ENCODE measurements around the gene MARCO. TPM values are rescaled to one million over a fixed set of nuclear protein-coding genes. Genes with fewer than 3 reads are reported as not detected.

The MARCO gene
- total RNA-seq, 2 donors from 2014 or later, result 0.57 TPM; not detected in 1

DNA sequence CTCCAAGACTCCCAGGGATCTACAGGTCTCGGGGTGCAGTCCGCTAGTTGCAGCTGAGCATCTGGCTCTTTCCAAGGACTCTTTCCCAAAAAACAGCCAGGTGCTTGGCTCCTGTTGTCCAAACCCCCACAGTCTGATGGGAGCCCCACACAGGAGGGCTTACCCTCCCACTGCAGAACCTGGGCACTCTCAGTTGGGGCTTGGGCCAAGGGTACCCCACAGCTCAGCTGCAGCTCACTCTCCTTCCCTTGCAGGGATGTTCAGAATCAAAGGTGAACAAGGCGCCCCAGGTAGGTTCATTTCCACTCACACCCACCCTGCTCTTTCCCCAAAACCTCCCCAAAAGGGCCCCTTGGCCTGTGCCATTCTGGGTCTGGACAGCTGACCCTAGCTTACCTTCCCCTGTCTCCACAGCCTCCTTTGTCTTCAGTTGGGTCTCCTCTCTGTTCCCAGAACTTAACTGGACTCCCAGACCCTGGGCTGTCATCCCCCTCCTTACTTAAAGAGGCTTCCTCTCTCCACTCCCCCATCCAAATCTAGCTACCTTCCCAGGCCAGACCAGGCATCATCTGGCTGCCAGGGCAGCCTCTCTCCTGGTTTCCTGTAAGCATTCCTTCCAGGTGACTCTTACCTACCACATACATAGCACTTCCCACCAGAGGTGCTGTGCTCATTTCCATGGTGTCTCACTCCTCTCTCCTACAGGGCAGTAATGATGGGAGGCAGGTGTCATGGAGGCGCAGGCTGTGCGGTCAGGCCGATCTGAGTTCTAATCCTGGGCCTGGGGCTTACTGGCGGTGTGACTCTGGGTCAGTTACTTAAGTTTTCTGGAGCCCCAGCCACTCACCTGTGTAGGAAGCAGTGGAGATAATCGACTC, 29.5 kb downstream of the MARCO start:
- Histone ChIP-seq H3K4me3 (no peak overlapping the region), H3K9me3 (no peaks in the 10 kb centered on the region), H3K36me3 (no peaks in the 10 kb centered on the region), H3K27ac (no peak overlapping the region), H3K27me3 (replicated peaks; ENCODE audit: insufficient read depth) (peaks cover 6% of the 10 kb centered on the region), H3K4me1 (replicated peaks) (no peaks in the 10 kb centered on the region)
- DNase-seq (ENCODE audit: low spot score), result no peak
- intact Hi-C loops (cut with DNase I), result no loop called here
- TF ChIP-seq POLR2A (IDR thresholded peaks at IDR 0.05) (no peak), POLR2AphosphoS5 (IDR thresholded peaks at IDR 0.05) (no peak)
- TF ChIP-seq, protein P1, sequence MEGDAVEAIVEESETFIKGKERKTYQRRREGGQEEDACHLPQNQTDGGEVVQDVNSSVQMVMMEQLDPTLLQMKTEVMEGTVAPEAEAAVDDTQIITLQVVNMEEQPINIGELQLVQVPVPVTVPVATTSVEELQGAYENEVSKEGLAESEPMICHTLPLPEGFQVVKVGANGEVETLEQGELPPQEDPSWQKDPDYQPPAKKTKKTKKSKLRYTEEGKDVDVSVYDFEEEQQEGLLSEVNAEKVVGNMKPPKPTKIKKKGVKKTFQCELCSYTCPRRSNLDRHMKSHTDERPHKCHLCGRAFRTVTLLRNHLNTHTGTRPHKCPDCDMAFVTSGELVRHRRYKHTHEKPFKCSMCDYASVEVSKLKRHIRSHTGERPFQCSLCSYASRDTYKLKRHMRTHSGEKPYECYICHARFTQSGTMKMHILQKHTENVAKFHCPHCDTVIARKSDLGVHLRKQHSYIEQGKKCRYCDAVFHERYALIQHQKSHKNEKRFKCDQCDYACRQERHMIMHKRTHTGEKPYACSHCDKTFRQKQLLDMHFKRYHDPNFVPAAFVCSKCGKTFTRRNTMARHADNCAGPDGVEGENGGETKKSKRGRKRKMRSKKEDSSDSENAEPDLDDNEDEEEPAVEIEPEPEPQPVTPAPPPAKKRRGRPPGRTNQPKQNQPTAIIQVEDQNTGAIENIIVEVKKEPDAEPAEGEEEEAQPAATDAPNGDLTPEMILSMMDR (IDR thresholded peaks at IDR 0.05), result no peak
- 95% methylated on average over 8 of the region's 8 CpGs for WGBS

DNA sequence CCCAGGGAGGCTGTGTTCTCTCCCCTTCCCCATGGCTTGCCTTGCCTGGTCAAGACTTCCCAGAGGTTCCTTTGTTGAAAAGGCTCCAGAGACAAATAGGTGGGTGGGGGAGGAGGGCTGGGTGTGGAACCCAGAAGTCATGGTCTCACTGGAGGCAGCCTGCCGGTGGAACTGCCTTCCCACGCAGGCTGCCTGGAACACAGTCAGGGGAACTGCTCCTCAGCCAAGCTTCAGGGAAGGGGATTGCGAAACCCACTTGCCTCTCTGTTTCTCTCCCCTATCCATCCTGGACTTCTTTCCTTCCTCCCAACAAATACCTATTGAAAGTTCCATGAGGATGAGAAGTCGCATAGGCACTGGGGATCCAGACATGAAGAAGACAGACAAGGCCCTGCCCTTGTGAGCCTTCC, 31.6 kb downstream of the MARCO start:
- peaks cover under 1% of the 10 kb centered on the region for H3K27me3 ChIP-seq (replicated peaks; ENCODE audit: insufficient read depth)

DNA sequence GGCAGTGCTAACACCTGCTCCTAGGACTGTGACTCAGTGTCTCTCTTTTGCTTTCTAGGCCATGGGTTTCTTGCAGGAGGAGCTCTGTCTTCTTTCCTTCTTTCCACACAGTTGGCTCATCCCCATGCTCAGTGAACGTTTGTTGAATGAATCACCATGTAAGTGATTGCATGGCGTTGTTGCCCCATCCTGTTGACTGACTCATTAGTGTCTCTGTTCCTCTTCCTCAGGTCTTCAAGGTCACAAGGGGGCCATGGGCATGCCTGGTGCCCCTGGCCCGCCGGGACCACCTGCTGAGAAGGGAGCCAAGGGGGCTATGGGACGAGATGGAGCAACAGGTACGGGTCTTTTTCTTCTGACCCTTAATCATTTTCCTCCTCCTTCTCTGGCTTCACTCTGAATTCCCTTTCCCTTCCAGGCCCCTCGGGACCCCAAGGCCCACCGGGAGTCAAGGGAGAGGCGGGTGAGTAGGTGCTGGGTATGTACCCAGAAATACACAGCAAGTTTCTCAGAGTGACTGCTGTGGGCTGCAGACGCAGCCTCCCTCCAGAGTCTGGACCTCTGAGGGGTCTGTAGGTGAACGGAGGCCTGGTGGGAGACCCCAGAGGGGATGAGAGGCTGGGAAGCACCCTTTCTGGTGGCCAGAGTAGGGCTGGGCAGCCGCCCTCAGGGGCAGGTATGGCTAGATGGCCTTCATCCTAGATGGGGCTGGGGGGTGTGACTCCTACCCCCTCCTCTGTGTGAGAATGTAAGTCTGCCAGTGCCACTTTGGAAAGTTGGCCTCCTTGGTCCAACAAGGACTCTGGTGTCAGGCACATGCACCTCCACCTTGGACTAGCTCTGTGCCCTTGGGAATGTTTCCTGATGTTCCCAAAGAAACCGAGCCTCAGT, 32.4 kb downstream of the MARCO start:
- no peak for DNase-seq (ENCODE audit: low spot score)
- 81% methylated on average over 13 of the region's 13 CpGs for WGBS
- no peaks in the 10 kb centered on the region for H3K27me3 ChIP-seq (replicated peaks; ENCODE audit: insufficient read depth)
- no peak overlapping the region for H3K4me3 ChIP-seq
- no peak overlapping the region for H3K27ac ChIP-seq
- TF ChIP-seq POLR2A (IDR thresholded peaks at IDR 0.05) (no peak), POLR2AphosphoS5 (IDR thresholded peaks at IDR 0.05) (no peak)
- TF ChIP-seq, protein P1 (IDR thresholded peaks at IDR 0.05), result no peak
- no peaks in the 10 kb centered on the region for H3K9me3 ChIP-seq
- no peaks in the 10 kb centered on the region for H3K4me1 ChIP-seq (replicated peaks)
- no peaks in the 10 kb centered on the region for H3K36me3 ChIP-seq
- intact Hi-C loops (cut with DNase I), result no loop called here

More for the DNA sequence above, 31.6 kb downstream of the MARCO start:
- WGBS, result 56% methylated on average over 4 of the region's 4 CpGs
- Histone ChIP-seq H3K4me3 (no peak overlapping the region), H3K9me3 (no peaks in the 10 kb centered on the region), H3K27ac (no peak overlapping the region), H3K36me3 (no peaks in the 10 kb centered on the region), H3K4me1 (replicated peaks) (no peaks in the 10 kb centered on the region)
- DNase-seq (ENCODE audit: low spot score), result no peak
- TF ChIP-seq, protein P1 (IDR thresholded peaks at IDR 0.05), result no peak
- TF ChIP-seq POLR2AphosphoS5 (IDR thresholded peaks at IDR 0.05) (no peak), POLR2A (IDR thresholded peaks at IDR 0.05) (no peak)
- intact Hi-C loops (cut with DNase I), result no loop called here

DNA sequence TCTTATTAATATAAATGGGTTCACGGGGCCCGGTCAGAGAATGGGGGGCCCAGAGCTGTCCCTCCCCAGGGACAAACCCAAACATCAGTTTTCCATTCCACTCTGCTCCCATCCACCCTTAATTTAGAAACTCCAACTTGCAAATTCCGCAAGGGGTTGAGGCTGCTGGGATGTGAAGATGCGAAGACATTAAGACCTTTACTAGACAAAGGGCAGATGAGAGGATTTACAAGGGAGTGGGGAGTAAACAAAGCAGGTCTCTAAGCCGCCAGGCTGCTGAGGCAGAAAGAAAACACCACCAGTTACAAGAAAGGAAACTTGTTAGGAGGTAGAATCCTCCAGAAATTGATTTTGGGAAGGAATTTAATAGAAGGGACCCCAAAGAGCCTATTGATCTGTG, 33.1 kb downstream of the MARCO start:
- no peak for DNase-seq (ENCODE audit: low spot score)
- Histone ChIP-seq H3K4me1 (replicated peaks) (no peaks in the 10 kb centered on the region), H3K27ac (no peak overlapping the region), H3K4me3 (no peak overlapping the region), H3K36me3 (no peaks in the 10 kb centered on the region), H3K9me3 (no peaks in the 10 kb centered on the region), H3K27me3 (replicated peaks; ENCODE audit: insufficient read depth) (no peaks in the 10 kb centered on the region)
- intact Hi-C loops (cut with DNase I), result no loop called here
- TF ChIP-seq, protein P1 (IDR thresholded peaks at IDR 0.05), result no peak
- TF ChIP-seq POLR2AphosphoS5 (IDR thresholded peaks at IDR 0.05) (no peak), POLR2A (IDR thresholded peaks at IDR 0.05) (no peak)
- WGBS, result 41% methylated on average over 5 of the region's 5 CpGs

Measured in prostate gland (tissue), 2 donors.